Caco-2 (cell line): ENCODE measurements around the gene ADORA1. TPM values are rescaled to one million over a fixed set of nuclear protein-coding genes. Genes with fewer than 3 reads are reported as not detected.
A peak's percentile ranks its signal among the peaks of the same experiment; 100 is the strongest.

Experiments
- BruUV-seq: library from RNA; stranded (reverse); fragments of 400-500 nt; replicated peaks from 2 replicates; lab custom pipeline; 2021; lab: Mats Ljungman, UMichigan
- CTCF ChIA-PET: fragments of 300-600 bp; sonication (Branson Sonifier 250); formaldehyde crosslinking; loops from one replicate; lab custom pipeline; 2022; ENCODE audit warnings: antibody characterized with exemption; lab: Charles Lee
- POLR2A ChIA-PET: fragments of 300-600 bp; sonication (Branson Sonifier 250); formaldehyde crosslinking; loops from one replicate; lab custom pipeline; 2022; ENCODE audit warnings: antibody characterized with exemption; lab: Charles Lee
- DNase-seq, 2 experiments: peaks; one replicate each; pipeline versions ENCODE4 v3.0.0 to v3.0.0-alpha.2; 2020 to 2022
- H3K27me3 ChIP-seq: replicated peaks from 2 replicates; pipeline ENCODE4 v1.6.0; 2011; ENCODE audit warnings: low read length; ENCODE audit not compliant: control insufficient read depth, insufficient read depth
- H3K36me3 ChIP-seq: 2 replicates; pipeline ENCODE4 v1.5.1; 2011; ENCODE audit warnings: low read length; ENCODE audit not compliant: control insufficient read depth, insufficient read depth
- H3K4me1 ChIP-seq: fragments of 250-450 bp; sonication (Bioruptor Pico); 2 replicates; pipeline ENCODE4 v1.5.1; 2020; ENCODE audit warnings: mild to moderate bottlenecking
- H3K4me3 ChIP-seq: 2 replicates; pipeline ENCODE4 v1.5.1; 2011; ENCODE audit warnings: low read depth, mild to moderate bottlenecking, control low read depth, low read length
- H3K9me3 ChIP-seq: fragments of 250-450 bp; sonication (Bioruptor Pico); 2 replicates; pipeline ENCODE4 v1.5.1; 2020; ENCODE audit warnings: mild to moderate bottlenecking, moderate library complexity
- H3K27ac Mint-ChIP-seq: one replicate; pipeline ENCODE4 v1.8.0; 2022; ENCODE audit warnings: mixed read lengths; ENCODE audit not compliant: unreplicated experiment
- H3K27me3 Mint-ChIP-seq: one replicate; pipeline ENCODE4 v1.8.0; 2022; ENCODE audit warnings: mixed read lengths; ENCODE audit not compliant: insufficient read depth, unreplicated experiment
- H3K36me3 Mint-ChIP-seq: one replicate; pipeline ENCODE4 v1.8.0; 2022; ENCODE audit warnings: mild to moderate bottlenecking, mixed read lengths; ENCODE audit not compliant: insufficient read depth, unreplicated experiment
- H3K4me1 Mint-ChIP-seq: one replicate; pipeline ENCODE4 v1.8.0; 2022; ENCODE audit warnings: low read depth, mixed read lengths; ENCODE audit not compliant: unreplicated experiment
- H3K4me3 Mint-ChIP-seq: one replicate; pipeline ENCODE4 v1.8.0; 2022; ENCODE audit warnings: mild to moderate bottlenecking, moderate library complexity, mixed read lengths; ENCODE audit not compliant: unreplicated experiment
- H3K9me3 Mint-ChIP-seq: one replicate; pipeline ENCODE4 v1.8.0; 2022; ENCODE audit warnings: mixed read lengths; ENCODE audit not compliant: unreplicated experiment
- intact Hi-C: fragments of 100-400 bp; cut with micrococcal nuclease; formaldehyde crosslinking; loops from one replicate; pipeline ENCODE4 v1.10.0; 2022; ENCODE audit not compliant: unreplicated experiment
- total RNA-seq: library from RNA; stranded (reverse); gene quantifications from 2 replicates; pipeline ENCODE4 v1.2.3, GENCODE V29; 2022
- TF ChIP-seq, protein P1 (sequence below), 2 experiments: fragments of 200-600 bp in 1 of 2; IDR thresholded peaks; 1 replicate in 1 of 2; 2 replicates in 1 of 2; pipeline versions ENCODE4 v1.5.1 to v1.8.0; 2011 to 2022; ENCODE audit warnings: antibody characterized with exemption in 1 of 2, control low read depth in 1 of 2, inconsistent platforms in 1 of 2, low read depth in 1 of 2, low read length in 1 of 2, mild to moderate bottlenecking in 1 of 2, moderate library complexity in 1 of 2; ENCODE audit not compliant: insufficient read depth in 1 of 2, severe bottlenecking in 1 of 2, unreplicated experiment in 1 of 2

ADORA1 gene
- total RNA-seq, 1 experiment from 2014 or later = 46.0 TPM

DNA sequence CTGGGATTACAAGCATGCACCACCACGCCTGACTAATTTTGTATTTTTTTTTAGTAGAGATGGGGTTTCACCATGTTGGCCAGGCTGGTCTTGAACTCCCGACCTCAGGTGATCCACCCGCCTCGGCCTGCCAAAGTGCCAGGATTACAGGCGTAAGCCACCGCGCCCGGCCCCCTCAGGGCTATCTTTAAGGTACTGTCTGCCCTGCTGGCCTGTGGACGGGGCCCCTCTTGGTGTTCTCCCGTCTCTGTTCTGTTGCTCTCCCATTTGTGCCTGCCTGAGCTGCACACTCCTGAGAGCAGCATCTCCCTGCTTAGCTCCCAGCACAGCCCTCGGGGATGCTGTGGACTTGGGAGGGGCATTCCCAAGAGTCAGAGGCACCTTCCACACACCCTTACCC is 34.2 kb downstream of the ADORA1 start:
- H3K36me3 Mint-ChIP-seq = peaks cover 48% of the 10 kb centered on the region
- DNase-seq = no peak
- H3K27ac Mint-ChIP-seq = no peak overlapping the region
- TF ChIP-seq, protein P1, sequence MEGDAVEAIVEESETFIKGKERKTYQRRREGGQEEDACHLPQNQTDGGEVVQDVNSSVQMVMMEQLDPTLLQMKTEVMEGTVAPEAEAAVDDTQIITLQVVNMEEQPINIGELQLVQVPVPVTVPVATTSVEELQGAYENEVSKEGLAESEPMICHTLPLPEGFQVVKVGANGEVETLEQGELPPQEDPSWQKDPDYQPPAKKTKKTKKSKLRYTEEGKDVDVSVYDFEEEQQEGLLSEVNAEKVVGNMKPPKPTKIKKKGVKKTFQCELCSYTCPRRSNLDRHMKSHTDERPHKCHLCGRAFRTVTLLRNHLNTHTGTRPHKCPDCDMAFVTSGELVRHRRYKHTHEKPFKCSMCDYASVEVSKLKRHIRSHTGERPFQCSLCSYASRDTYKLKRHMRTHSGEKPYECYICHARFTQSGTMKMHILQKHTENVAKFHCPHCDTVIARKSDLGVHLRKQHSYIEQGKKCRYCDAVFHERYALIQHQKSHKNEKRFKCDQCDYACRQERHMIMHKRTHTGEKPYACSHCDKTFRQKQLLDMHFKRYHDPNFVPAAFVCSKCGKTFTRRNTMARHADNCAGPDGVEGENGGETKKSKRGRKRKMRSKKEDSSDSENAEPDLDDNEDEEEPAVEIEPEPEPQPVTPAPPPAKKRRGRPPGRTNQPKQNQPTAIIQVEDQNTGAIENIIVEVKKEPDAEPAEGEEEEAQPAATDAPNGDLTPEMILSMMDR (IDR thresholded peaks at IDR 0.05; ENCODE audit: insufficient read depth in 1 of 2, low read depth in 1 of 2, low read length in 1 of 2, severe bottlenecking in 1 of 2, unreplicated experiment in 1 of 2) = no peak
- Histone ChIP-seq H3K4me3 (no peak overlapping the region), H3K27me3 (no peaks in the 10 kb centered on the region), H3K4me1 (peaks cover 43% of the 10 kb centered on the region), H3K9me3 (no peaks in the 10 kb centered on the region), H3K36me3 (no peaks in the 10 kb centered on the region)
- ChIA-PET POLR2A (interaction anchor here (0.7 kb wide), 1 partner anchor 9 kb away, joined by 3 read pairs; no protein-coding TSS in a partner anchor), CTCF (interaction anchor here (0.7 to 1.2 kb wide), 2 partner anchors 34 to 54 kb away, joined by 3 read pairs; partner anchors contain the start of gene ADORA1)
- intact Hi-C loops = no loop called here
- peaks cover 13% of the 10 kb centered on the region for H3K9me3 Mint-ChIP-seq
- peaks cover 16% of the 10 kb centered on the region for H3K4me1 Mint-ChIP-seq
- no peaks in the 10 kb centered on the region for H3K27me3 Mint-ChIP-seq
- no TSS peak for BruUV-seq
- H3K4me3 Mint-ChIP-seq = no peak overlapping the region

DNA sequence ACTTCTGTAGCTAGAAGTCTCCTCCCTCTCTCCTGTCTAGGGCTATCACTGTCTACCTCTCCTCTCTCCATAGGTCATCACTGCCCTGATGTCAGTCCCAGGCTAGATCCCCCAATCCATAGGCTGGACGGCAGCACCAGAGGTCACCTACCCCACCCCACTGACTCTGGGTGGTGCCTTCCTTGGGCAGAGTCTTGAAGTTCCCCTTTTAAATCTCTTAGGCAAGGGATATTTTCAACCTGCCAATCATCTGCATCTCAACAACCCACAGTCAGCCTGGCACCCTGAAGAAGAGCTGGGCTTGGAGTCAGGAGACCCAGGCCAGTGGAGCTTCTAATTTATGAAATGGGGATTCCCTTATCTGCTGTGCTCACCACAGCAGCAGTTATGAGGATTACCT is 34.9 kb downstream of the ADORA1 start:
- no peak overlapping the region for H3K4me3 ChIP-seq
- no peaks in the 10 kb centered on the region for H3K36me3 ChIP-seq
- POLR2A ChIA-PET = no interaction called here
- peak overlapping the region; percentile 31 for H3K27ac Mint-ChIP-seq
- H3K27me3 Mint-ChIP-seq = no peaks in the 10 kb centered on the region
- no peaks in the 10 kb centered on the region for H3K27me3 ChIP-seq
- CTCF ChIA-PET = interaction anchor here (0.6 to 1.5 kb wide), 4 partner anchors 35 to 868 kb away, joined by 3 to 7 read pairs (median 3); partner anchors contain the start of gene ADORA1
- TF ChIP-seq, protein P1 (IDR thresholded peaks at IDR 0.05; ENCODE audit: insufficient read depth in 1 of 2, low read depth in 1 of 2, low read length in 1 of 2, severe bottlenecking in 1 of 2, unreplicated experiment in 1 of 2) = no peak
- intact Hi-C loops = no loop called here
- peaks cover 23% of the 10 kb centered on the region for H3K4me1 Mint-ChIP-seq
- H3K4me3 Mint-ChIP-seq = no peak overlapping the region
- no TSS peak for BruUV-seq
- H3K4me1 ChIP-seq = peaks cover 42% of the 10 kb centered on the region
- H3K9me3 Mint-ChIP-seq = peaks cover 13% of the 10 kb centered on the region
- no peak for DNase-seq
- H3K36me3 Mint-ChIP-seq = peaks cover 50% of the 10 kb centered on the region
- no peaks in the 10 kb centered on the region for H3K9me3 ChIP-seq

DNA sequence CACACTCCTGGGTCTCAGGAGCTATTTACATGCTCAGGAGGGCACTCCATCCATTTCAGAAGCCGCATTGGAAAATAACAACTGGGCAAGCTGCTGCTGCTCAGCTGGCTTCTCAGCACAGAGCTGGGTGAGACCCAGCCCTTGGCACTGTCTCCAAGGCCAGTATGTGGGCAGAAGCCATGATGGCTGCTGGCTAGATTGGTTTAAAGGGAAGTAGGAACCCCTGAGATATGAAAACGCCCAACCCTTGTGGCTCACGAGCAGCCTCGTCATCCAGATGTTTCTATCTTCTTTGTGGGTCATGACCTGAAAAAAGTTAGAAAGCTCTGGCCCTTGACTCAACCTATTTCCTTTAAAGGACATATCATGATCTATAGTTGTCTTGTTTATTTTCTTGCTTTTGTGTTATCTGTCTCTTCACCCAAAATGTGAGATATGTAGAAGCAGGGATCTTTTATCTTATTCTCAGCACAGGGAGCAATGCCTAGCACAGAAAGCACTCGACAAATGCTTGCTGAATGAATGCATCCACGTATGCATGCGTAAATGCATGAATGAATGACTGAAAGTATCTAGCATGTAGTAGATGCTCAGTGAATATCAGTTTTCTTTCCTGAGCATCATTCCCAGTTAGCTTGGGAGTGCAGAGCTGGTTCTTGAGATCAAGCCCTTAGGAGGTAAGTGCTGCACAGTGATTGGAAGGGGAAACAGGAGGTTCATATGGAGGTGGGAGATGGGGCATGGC is 36.5 kb downstream of the ADORA1 start:
- BruUV-seq = no TSS peak
- POLR2A ChIA-PET = no interaction called here

More for the DNA sequence above, 36.5 kb downstream of the ADORA1 start:
- no peak for DNase-seq
- CTCF ChIA-PET = interaction anchor here (0.7 kb wide), 1 partner anchor 36 kb away, joined by 3 read pairs; no protein-coding TSS in a partner anchor
- Mint-ChIP-seq H3K27me3 (no peaks in the 10 kb centered on the region), H3K9me3 (no peaks in the 10 kb centered on the region), H3K27ac (no peak overlapping the region), H3K36me3 (peaks cover 39% of the 10 kb centered on the region), H3K4me1 (peaks cover 38% of the 10 kb centered on the region), H3K4me3 (no peak overlapping the region)
- intact Hi-C loops = no loop called here
- Histone ChIP-seq H3K4me1 (peaks cover 50% of the 10 kb centered on the region), H3K36me3 (no peaks in the 10 kb centered on the region), H3K9me3 (no peaks in the 10 kb centered on the region), H3K27me3 (no peaks in the 10 kb centered on the region), H3K4me3 (no peak overlapping the region)
- TF ChIP-seq, protein P1 (IDR thresholded peaks at IDR 0.05; ENCODE audit: insufficient read depth in 1 of 2, low read depth in 1 of 2, low read length in 1 of 2, severe bottlenecking in 1 of 2, unreplicated experiment in 1 of 2) = no peak
